Measurements from ENCODE around the gene CLCN1. TPM values are rescaled to one million over a fixed set of nuclear protein-coding genes. Genes with fewer than 3 reads are reported as not detected.

CLCN1 gene
- total and polyA plus RNA-seq, 2 donors (not counting 3 experiments of a cell fraction or from before 2014, with no cell fraction given) = not detected

DNA sequence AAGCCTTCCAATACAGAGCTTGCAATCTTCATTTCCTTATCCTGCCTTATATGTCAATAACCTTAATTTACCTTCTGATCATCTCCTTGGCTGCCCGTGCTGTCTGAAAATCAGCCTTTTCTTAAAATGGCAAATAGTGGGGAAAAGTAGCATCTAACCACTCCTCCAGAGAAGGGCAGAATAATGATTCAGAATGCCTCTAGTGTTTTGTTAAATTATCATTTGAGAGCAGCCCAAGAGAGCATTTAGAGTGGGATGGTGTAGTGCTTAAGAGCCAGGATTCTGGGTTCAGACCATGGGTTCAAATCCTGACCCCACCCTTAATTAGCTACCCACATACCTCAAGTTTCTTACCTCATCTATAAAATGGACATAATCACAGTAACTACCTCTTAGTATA is 35.8 kb upstream of the CLCN1 start:
- Histone ChIP-seq H3K79me2 (ENCODE audit: control insufficient read depth, insufficient read depth, low read length) (no peaks in the 10 kb centered on the region), H4K20me1 (replicated peaks; ENCODE audit: control insufficient read depth, extremely low read depth, insufficient read depth, low read length) (no peaks in the 10 kb centered on the region), H3K9me3 (replicated peaks; ENCODE audit: control insufficient read depth, insufficient read depth, low read length) (no peaks in the 10 kb centered on the region), H3K27me3 (ENCODE audit: control insufficient read depth in 2 of 2, insufficient read depth in 2 of 2, low read length in 2 of 2) (no peaks in the 10 kb centered on the region), H3K36me3 (ENCODE audit: control insufficient read depth in 2 of 2, extremely low read depth in 1 of 2, insufficient read depth in 2 of 2, low read length in 2 of 2) (no peaks in the 10 kb centered on the region), H2AFZ (ENCODE audit: low read depth, low read length) (peak overlapping the region; percentile 31), H3K9ac (replicated peaks; ENCODE audit: extremely low read depth, insufficient read depth, low read length) (peak overlapping the region; percentile 5), H3K9me1 (replicated peaks; ENCODE audit: control insufficient read depth, extremely low read depth, insufficient read depth, low read length) (no peaks in the 10 kb centered on the region), H3K4me1 (ENCODE audit: control insufficient read depth, extremely low read depth, insufficient read depth, low read length) (peaks cover 7% of the 10 kb centered on the region), H3K4me3 (replicated peaks in 1 of 3; ENCODE audit: insufficient read depth in 1 of 3, low read depth in 1 of 3, low read length in 3 of 3) (no peak overlapping the region), H3K4me2 (ENCODE audit: insufficient read depth, low read length) (peak overlapping the region; percentile 36), H3K27ac (ENCODE audit: insufficient read depth, low read depth, low read length) (no peak overlapping the region)
- ChIA-PET CTCF (interaction anchor here (1.0 to 2.0 kb wide), 11 partner anchors 8 to 65 kb away, joined by 3 to 10 read pairs (median 5); partner anchors contain the start of genes CASP2 and GSTK1), POLR2A (interaction anchor here (0.7 to 2.1 kb wide), 4 partner anchors 8 to 219 kb away, joined by 3 to 5 read pairs (median 3); partner anchors contain the start of genes CASP2 and GSTK1)
- DNase-seq (ENCODE audit: low read depth, low spot score) = no peak
- BruUV-seq (replicated peaks) = no TSS peak
- TF ChIP-seq, protein P1, sequence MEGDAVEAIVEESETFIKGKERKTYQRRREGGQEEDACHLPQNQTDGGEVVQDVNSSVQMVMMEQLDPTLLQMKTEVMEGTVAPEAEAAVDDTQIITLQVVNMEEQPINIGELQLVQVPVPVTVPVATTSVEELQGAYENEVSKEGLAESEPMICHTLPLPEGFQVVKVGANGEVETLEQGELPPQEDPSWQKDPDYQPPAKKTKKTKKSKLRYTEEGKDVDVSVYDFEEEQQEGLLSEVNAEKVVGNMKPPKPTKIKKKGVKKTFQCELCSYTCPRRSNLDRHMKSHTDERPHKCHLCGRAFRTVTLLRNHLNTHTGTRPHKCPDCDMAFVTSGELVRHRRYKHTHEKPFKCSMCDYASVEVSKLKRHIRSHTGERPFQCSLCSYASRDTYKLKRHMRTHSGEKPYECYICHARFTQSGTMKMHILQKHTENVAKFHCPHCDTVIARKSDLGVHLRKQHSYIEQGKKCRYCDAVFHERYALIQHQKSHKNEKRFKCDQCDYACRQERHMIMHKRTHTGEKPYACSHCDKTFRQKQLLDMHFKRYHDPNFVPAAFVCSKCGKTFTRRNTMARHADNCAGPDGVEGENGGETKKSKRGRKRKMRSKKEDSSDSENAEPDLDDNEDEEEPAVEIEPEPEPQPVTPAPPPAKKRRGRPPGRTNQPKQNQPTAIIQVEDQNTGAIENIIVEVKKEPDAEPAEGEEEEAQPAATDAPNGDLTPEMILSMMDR (IDR thresholded peaks at IDR 0.05; ENCODE audit: extremely low read depth in 1 of 2, insufficient read depth in 1 of 2, low read depth in 1 of 2, low read length in 2 of 2) = no peak
- TF ChIP-seq FOS (IDR thresholded peaks at IDR 0.05; ENCODE audit: borderline replicate concordance, insufficient read depth, low read length) (no peak), MYC (IDR thresholded peaks at IDR 0.05; ENCODE audit: low read depth, low read length) (no peak), POLR2AphosphoS5 (IDR thresholded peaks at IDR 0.05; ENCODE audit: insufficient read depth, low read depth, low read length) (no peak), MAX (IDR thresholded peaks at IDR 0.05; ENCODE audit: insufficient read depth, insufficient read length) (no peak), JUN (IDR thresholded peaks at IDR 0.05; ENCODE audit: borderline replicate concordance, insufficient read depth, insufficient read length, low read depth) (no peak), EZH2 (IDR thresholded peaks at IDR 0.05; ENCODE audit: borderline replicate concordance, low read depth, low read length, severe bottlenecking) (no peak), GATA2 (IDR thresholded peaks at IDR 0.05; ENCODE audit: insufficient read depth, insufficient read length, low read depth, low read length) (no peak), POLR2A (IDR thresholded peaks at IDR 0.05; ENCODE audit: low read depth, low read length) (no peak)
- intact Hi-C loops (cut with micrococcal nuclease) (no loop called here), dilution Hi-C loops (cut with MboI; ENCODE audit: extremely low pct_ligation_motif_present, low sequenced_read_pairs) (no loop called here)
- FAIRE-seq = no peak
